ENCODE results near the gene C19orf73. TPM values are rescaled to one million over a fixed set of nuclear protein-coding genes. Genes with fewer than 3 reads are reported as not detected.

C19orf73 gene, protein sequence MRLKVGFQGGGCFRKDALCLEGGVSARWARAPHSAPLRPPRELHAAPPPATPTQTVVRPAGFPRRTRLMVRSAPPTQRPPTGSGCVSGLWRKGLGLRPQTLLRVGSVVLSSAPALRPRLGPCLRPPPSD
- total RNA-seq, result 3.2 TPM

DNA sequence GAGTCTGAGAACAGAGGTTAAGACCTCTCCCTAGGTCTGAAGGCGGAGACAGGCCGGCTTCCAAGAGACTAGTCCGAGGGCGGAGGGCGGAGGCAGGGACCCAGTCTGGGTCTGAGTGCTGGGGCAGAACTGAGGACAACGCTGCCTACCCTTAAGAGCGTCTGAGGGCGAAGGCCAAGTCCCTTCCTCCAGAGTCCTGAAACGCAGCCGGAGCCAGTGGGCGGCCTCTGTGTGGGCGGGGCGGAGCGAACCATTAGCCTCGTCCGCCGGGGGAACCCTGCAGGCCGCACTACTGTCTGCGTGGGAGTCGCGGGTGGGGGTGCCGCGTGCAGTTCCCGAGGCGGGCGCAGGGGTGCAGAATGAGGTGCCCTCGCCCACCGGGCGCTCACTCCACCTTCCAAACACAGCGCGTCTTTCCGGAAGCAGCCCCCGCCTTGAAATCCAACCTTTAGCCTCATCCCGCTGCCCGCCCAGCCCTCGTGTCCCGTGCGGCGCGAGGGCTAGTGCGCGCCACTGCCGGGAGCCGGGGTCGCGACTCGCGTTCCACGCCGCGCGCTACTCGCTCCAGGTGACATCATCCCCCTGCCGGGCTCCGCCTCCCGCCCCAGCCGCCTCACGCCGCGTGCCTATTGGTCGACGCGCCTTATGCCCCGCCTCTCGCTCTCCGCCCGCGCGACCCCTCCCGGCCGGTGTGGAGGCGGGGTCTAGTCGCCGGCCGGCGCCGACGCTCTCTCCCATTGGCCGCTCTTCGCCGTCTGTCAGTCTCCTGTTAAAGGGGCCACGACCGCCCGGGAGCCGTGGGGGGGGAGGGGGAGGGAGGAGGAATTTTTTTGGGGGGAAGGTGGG is at the start of gene C19orf73:
TSS of gene C19orf73 (minus strand) at position 579 of the 846 bp plus-strand sequence. CDS start at position 458, 121 bp downstream.

DNA sequence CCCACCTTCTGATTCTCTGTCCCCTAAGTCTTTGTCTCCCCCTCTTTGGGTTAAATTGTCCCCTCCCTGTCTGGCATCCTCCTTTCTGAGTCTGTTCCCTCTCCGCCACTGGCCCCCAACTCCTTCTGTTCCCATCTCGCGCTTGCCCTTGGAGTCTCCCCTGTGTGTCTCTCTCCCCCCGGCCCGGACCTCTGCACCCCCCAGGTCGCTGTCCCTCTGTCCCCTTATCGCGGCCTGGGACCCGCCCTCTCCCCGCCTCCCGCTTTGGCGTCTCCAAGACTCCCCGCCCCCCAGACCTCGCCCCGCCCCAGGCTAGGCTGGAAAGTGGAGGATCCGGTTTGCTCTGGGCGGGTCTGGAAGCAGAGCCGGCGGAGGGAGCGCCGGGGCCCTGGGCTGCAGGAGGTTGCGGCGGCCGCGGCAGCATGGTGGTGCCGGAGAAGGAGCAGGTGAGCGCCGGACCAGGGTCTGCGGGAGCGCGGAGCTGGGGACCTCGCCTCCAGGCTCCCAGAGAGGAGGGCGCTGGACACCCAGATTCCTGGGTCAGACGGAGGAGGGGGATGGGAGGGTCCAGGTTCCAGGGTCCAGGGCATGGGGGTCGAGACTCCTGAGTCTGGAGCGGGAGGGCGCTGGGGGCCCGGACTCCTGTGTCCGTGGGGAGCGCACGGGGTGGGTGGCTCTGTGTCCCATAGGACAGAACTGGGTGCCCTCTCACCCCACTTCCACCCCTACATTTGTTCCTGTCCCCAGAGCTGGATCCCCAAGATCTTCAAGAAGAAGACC is 38.7 kb upstream of the C19orf73 start, which contains the start of gene TRPM4:
TSS of gene TRPM4 (plus strand) at position 348 of the 780 bp plus-strand sequence. CDS start at position 423, 75 bp downstream.

DNA sequence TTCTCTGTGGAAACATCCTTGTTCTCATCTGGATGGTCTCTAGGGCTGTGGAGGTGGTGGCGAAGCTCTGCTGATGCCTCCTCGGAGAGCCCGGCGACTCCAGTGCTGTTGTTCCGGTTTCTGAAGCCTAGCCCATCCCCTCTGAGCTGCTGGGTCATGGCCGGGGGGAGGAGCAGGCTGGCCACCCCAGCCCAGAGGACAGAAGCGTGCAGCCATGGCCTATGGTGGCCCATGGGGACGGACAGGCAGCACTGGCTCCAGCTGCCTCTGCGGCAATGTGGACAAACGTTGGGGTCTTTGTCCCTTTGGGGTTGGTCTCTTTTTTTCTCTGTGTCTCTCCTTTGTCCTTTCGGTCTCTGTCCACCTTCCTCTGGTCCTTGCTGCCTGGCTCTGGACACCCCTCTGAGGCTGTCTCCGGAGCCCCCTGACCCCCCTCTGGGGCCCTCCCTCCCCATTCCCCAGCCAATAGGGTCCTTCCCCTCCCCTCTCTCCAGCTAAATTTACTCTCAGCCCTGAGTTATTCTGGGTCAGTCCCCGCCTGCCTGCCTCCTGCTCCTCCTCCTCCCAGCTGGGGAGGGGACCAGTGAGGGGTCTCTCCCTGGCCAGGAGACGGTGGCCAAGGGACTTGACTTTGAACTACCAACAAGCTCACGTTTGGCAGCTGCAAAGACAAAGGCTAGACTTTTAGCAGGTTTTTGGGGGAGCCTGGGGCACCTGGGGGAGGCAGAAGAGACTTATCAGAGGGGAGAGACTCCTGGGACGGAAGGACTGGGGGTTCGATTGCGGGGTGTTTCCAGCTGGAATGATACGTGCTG is 36.3 kb upstream of the C19orf73 start, which contains the start of gene HRC:
TSS of gene HRC (minus strand) at position 392 of the 815 bp plus-strand sequence. CDS start at position 233, 159 bp downstream.

DNA sequence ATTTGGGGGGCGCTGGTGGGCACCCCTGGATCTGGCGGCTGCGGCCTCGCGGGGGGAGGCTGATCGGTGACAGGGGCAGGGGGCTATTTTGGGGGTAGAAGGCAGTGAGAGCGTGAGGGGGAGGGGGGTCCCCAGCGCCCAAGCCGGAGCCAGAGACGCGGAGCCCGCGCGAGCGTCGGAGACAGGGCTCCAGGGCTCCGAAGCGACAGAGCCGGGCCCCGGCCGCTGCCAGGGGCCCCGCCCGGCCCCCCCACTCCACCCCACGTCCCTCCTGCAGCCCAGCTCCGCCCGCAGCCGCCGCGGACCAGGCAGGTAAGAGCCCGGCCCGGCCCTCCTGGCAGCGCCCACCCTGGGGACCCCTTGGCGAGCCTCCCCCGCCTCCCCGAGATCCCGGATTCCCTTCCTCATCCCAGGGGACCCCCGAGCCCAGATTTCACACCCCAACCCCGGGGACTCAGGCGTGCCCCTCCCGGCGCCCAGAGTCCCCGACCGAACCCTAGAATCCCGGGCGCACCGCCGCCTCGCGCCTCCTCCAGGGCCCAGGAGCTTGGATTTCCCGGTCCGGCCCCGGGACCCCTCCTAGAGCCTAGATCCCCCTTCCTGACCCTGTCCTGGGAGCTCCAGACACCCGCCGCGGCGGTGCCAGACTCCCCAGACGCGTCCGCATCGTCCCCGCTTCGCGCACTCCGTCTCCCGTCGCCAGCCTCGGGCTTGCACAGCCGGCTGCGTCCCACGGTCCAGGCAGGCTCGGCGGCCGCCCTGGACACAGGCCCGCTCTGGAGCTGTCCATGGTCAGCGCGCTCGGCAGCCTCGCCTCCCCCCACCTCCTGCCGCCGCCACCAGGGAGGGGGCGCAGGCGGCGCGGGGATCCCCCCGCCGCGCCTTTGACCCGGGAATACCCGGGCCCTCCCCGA is 725 bp upstream of the C19orf73 start, which contains the start of gene PPFIA3:
TSS of gene PPFIA3 (plus strand) at position 134 of the 914 bp plus-strand sequence. CDS start 8,330 bp downstream, outside the sequence.

DNA sequence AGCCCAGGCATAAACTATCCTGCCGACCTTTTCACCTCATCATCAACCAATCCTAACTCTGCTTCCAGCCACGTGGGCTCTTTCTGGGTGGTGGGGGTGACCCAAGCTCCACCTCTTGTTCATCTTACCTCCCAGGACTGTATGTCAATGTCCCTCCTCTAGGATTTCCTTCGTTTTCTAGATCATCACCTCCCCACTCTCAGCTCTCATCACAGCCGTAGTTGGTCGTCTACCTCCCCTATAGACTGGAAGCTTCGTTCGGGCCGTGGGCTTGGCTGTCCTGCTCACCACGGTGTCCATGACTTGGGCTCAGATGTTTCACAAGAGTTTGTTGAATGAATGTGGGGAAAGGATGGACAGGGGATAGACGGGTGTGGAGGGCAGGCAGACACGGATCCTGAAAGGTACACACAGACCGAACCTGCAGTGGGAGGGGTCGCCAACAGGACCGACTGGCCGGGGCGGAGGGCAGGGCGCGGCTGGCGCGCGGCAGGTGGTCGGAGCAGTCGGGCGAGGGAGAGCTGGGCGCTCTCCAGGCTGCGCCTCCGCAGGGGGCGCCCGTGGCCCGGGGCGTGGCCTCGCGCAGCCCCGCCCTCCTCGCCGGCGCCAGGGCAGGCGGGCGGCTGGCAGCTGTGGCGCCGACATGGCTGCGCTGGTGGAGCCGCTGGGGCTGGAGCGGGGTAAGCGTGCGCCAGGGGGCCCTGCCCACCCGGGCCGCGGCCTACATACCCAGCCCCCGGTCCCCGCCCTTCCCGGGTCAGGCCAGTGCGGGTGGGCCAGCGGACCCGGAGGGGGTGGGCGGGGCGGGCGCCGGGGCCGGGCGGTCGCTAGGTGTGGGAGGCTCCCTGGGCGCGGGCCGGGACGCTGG is 4.9 kb downstream of the C19orf73 start, which contains the start of gene LIN7B:
TSS of gene LIN7B (plus strand) at position 609 of the 868 bp plus-strand sequence. CDS start at position 644, 35 bp downstream.

DNA sequence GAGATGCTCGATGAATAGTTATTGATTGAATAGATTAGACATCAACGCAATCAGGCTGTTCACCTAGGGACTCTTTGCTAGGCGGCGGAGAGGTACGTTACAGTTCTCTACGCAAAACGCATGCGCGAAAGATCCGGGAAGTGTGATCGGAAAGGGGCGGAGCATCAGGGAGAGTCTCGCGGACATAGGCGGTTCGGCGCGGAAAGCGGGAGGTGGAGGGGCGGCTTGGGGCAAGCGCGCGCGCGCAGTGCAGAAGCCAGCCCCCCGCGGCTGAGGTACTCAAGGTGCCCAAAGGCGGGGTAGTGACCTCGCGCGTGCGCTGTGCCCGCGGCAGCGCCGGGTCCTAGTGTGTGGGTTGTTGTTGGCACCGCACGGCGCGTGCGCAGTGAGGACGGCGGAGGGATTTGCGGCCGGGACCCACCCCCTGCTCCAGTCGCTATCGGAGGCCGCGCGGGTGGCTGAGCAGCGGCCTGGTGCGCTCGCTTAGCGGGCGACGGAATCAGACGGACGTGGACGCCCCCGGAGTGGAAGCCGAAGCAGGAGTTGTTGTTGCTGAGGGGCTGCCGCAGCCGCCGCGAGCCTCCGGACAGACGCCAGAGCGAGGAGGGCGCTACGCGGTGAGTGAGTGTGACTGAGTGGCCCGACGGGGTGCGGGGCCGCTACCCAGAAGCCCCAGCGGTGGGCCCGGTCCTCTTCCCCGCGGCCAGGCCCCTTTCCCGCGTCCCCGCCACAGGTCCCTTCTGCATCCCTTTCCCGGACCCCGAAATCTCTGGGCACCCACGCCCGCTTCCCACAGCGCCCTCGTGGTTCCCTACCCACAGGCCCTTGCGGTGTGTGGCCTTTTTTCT is 33.7 kb downstream of the C19orf73 start, which contains the start of gene SNRNP70:
TSS of gene SNRNP70 (plus strand) at position 432 of the 848 bp plus-strand sequence. CDS start 964 bp downstream, outside the sequence.

Small RNA genes lying within 50 kb of the gene (small RNA-seq; reads per million reads assigned to genes)
- not detected for gene RN7SL708P

Other genes with a start within 250 kb of the C19orf73 start
- 21.5 TPM for gene PPP1R15A, start 246.7 kb downstream of the C19orf73 start, total RNA-seq
- 0.46 TPM for gene TULP2, start 220.4 kb downstream of the C19orf73 start, total RNA-seq
- 69.9 TPM for gene NUCB1, start 218.8 kb downstream of the C19orf73 start, total RNA-seq
- 2.3 TPM for gene DHDH, start 185.4 kb downstream of the C19orf73 start, total RNA-seq
- gene BAX, start 164.3 kb downstream of the C19orf73 start, total RNA-seq, result 15.7 TPM
- gene FTL, start 153.8 kb downstream of the C19orf73 start, total RNA-seq, result 812 TPM
- gene GYS1, start 125.8 kb downstream of the C19orf73 start, total RNA-seq, result 18.9 TPM
- 113 TPM for gene RUVBL2, start 125.3 kb downstream of the C19orf73 start, total RNA-seq
- not detected for gene LHB, start 102.1 kb downstream of the C19orf73 start, total RNA-seq
- not detected for gene CGB3, start 94.8 kb downstream of the C19orf73 start, total RNA-seq
- gene CGB2, start 87.3 kb downstream of the C19orf73 start, total RNA-seq, result not detected
- not detected for gene CGB1, start 82.2 kb downstream of the C19orf73 start, total RNA-seq
- gene CGB5, start 75.3 kb downstream of the C19orf73 start, total RNA-seq, result not detected
- gene CGB8, start 70.0 kb downstream of the C19orf73 start, total RNA-seq, result not detected
- not detected for gene CGB7, start 61.4 kb downstream of the C19orf73 start, total RNA-seq
- not detected for gene NTF4, start 54.3 kb downstream of the C19orf73 start, total RNA-seq
- gene KCNA7, start 46.4 kb downstream of the C19orf73 start, total RNA-seq, result not detected
- 125 TPM for gene SNRNP70, start 33.7 kb downstream of the C19orf73 start, total RNA-seq
- 40.1 TPM for gene LIN7B, start 4.8 kb downstream of the C19orf73 start, total RNA-seq
- 59.1 TPM for gene PPFIA3, start 401 bp upstream of the C19orf73 start, total RNA-seq
- 1.4 TPM for gene HRC, start 36.3 kb upstream of the C19orf73 start, total RNA-seq
- 7.2 TPM for gene TRPM4, start 38.6 kb upstream of the C19orf73 start, total RNA-seq
- gene SLC6A16, start 206.0 kb upstream of the C19orf73 start, total RNA-seq, result 1.2 TPM
- 2.1 TPM for gene CD37, start 216.3 kb upstream of the C19orf73 start, total RNA-seq
- 10.8 TPM for gene TEAD2, start 243.3 kb upstream of the C19orf73 start, total RNA-seq
- 1.6 TPM for gene DKKL1, start 244.7 kb upstream of the C19orf73 start, total RNA-seq

All from diencephalon (tissue), 1 donor.